Measurements from ENCODE around the gene ARCN1. TPM values are rescaled to one million over a fixed set of nuclear protein-coding genes. Genes with fewer than 3 reads are reported as not detected.
A peak's percentile ranks its signal among the peaks of the same experiment; 100 is the strongest.

ARCN1 gene
- total and polyA plus RNA-seq, 2 of the 4 experiments (the other 2 are of a cell fraction): 148 to 212 TPM

- Histone ChIP-seq H3K27ac (ENCODE audit: insufficient read depth, low read length) (peak overlapping the region; percentile 26), H3K23ac (ENCODE audit: low read depth, low read length) (peak overlapping the region; percentile 85), H3K79me1 (ENCODE audit: low read depth in 1 of 2, low read length in 2 of 2) (peaks cover 26 to 55% of the 10 kb centered on the region in 2 experiments; a peak in 3 of 4 replicates), H3K36me3 (ENCODE audit: control insufficient read depth, insufficient read depth, low read length) (peaks cover 38% of the 10 kb centered on the region), H3K14ac (replicated peaks; ENCODE audit: low read depth, low read length) (no peak overlapping the region), H2BK120ac (ENCODE audit: low read depth, low read length) (peak overlapping the region; percentile 57), H4K91ac (ENCODE audit: insufficient read depth, low read depth, low read length) (peak overlapping the region; percentile 14; the same call in 1 of the 2 replicates), H3K4me2 (ENCODE audit: low read depth, low read length) (no peak overlapping the region), H2AK9ac (replicated peaks; ENCODE audit: low read depth, low read length, poor library complexity) (peak overlapping the region; percentile 23), H3K4ac (ENCODE audit: low read depth, low read length) (peak overlapping the region; percentile 65), H3K27me3 (ENCODE audit: control insufficient read depth, insufficient read depth, low read length) (no peaks in the 10 kb centered on the region), H4K5ac (ENCODE audit: low read depth, low read length) (no peak overlapping the region), H3K4me1 (ENCODE audit: control insufficient read depth, insufficient read depth, low read length) (peaks cover 35% of the 10 kb centered on the region), H2AFZ (replicated peaks; ENCODE audit: low read length, poor library complexity) (no peak overlapping the region), H2BK15ac (ENCODE audit: low read depth, low read length) (peak overlapping the region; percentile 46; the same call in 2 of the 3 replicates), H4K20me1 (ENCODE audit: insufficient read depth, low read length) (peaks cover 13% of the 10 kb centered on the region), H2BK20ac (ENCODE audit: low read depth, low read length) (peak overlapping the region; percentile 33; the same call in 1 of the 2 replicates), H3K4me3 (ENCODE audit: insufficient read depth, low read depth, low read length) (no peak overlapping the region), H3K9ac (ENCODE audit: low read depth, low read length) (no peak overlapping the region), H2AK5ac (ENCODE audit: low read depth, low read length) (peak overlapping the region; percentile 79; the same call in 1 of the 2 replicates), H3K9me1 (ENCODE audit: insufficient read depth, low read length) (peaks cover 38% of the 10 kb centered on the region), H3K9me3 (ENCODE audit: control insufficient read depth, insufficient read depth, low read length) (no peaks in the 10 kb centered on the region), H3K18ac (ENCODE audit: low read depth, low read length) (no peak overlapping the region), H4K8ac (ENCODE audit: low read depth in 2 of 2, low read length in 2 of 2) (peak overlapping the region in 1 of 2 experiments; percentile 58; a peak in 1 of 4 replicates), H3K56ac (ENCODE audit: extremely low read depth, insufficient read depth, low read length) (no peak overlapping the region; the same call in 1 of the 2 replicates), H2BK5ac (ENCODE audit: low read depth, low read length, poor library complexity, severe bottlenecking) (peak overlapping the region; percentile 58)
- ChIA-PET CTCF (no interaction called here), POLR2A (ENCODE audit: unreplicated experiment) (no interaction called here)
- in situ Hi-C loops (cut with MboI; ENCODE audit: low sequenced_read_pairs): no loop called here
- no TSS peak for BruUV-seq (replicated peaks)
- DNase-seq: no peak
- no CpG with 5 or more reads among the region's 7 CpGs for WGBS, 2 experiments (ENCODE audit: extremely low coverage in 2 of 2, insufficient read length in 1 of 2)
- TF ChIP-seq MAZ (IDR thresholded peaks at IDR 0.05; ENCODE audit: borderline replicate concordance, low read depth, low read length): no peak
- TF ChIP-seq MXI1 (IDR thresholded peaks at IDR 0.05; ENCODE audit: borderline replicate concordance, low read depth, low read length): no peak
- TF ChIP-seq RAD21 (IDR thresholded peaks at IDR 0.05; ENCODE audit: low read length): no peak
- no peak for TF ChIP-seq RFX5 (IDR thresholded peaks at IDR 0.05; ENCODE audit: low read depth, low read length)
- no peak for TF ChIP-seq BHLHE40 (IDR thresholded peaks at IDR 0.05; ENCODE audit: low read depth, low read length)
- no peak for TF ChIP-seq POLR2A (IDR thresholded peaks at IDR 0.05; ENCODE audit: low read depth, low read length)
- no peak for TF ChIP-seq ELK1 (IDR thresholded peaks at IDR 0.05; ENCODE audit: borderline replicate concordance, low read depth, low read length)
- no peak for TF ChIP-seq CTCF (conservative IDR thresholded peaks at IDR 0.05; ENCODE audit: low read depth, low read length)
- no peak for TF ChIP-seq USF2 (IDR thresholded peaks at IDR 0.05; ENCODE audit: low read depth, low read length)
- no peak for TF ChIP-seq SMC3 (IDR thresholded peaks at IDR 0.05; ENCODE audit: low read depth, low read length)
- no peak for TF ChIP-seq FOS (IDR thresholded peaks at IDR 0.05; ENCODE audit: low read depth, low read length)
- no peak for TF ChIP-seq NFE2L2 (IDR thresholded peaks at IDR 0.05; ENCODE audit: low read depth, low read length)
- no peak for TF ChIP-seq RCOR1 (IDR thresholded peaks at IDR 0.05; ENCODE audit: insufficient replicate concordance, low read length)
- TF ChIP-seq CHD1 (IDR thresholded peaks at IDR 0.05; ENCODE audit: low read depth, low read length): no peak
- no peak for TF ChIP-seq MAFK (IDR thresholded peaks at IDR 0.05; ENCODE audit: low read depth, low read length)
- TF ChIP-seq CEBPB (IDR thresholded peaks at IDR 0.05; ENCODE audit: low read depth, low read length): no peak
- intact Hi-C loops (cut with micrococcal nuclease): no loop called here
- no peak for ATAC-seq (ENCODE audit: low read depth)
- dilution Hi-C loops (cut with HindIII; ENCODE audit: low sequenced_read_pairs, unreplicated experiment): no loop called here
Observed at GRCh38 chr11:118614511-118614910, 42.3 kb downstream of the ARCN1 start.

Measured in IMR-90 (cell line).